Measurements from ENCODE around the gene SYNRG.

The SYNRG gene

DNA sequence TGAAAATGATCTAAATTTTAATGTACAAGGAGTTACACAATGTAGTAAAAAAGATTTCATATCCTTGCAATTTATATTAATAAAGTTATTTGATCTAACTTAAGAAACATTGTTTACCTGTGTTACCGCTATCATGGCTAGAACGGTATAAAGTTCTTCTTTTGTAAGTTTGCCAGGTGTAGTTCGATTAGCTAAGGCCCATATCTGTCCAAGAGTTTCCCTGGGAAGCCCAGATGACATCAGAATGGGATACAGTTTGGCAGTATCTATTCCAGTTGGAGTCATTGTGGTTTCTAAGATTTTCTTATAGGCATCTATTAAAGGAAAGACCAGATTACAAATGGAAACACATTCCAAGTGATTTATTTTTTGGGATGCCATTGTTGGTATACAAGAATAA lies 37.5 kb downstream of the SYNRG start:
- Mint-ChIP-seq H3K36me3 (peaks cover 49% of the 10 kb centered on the region), H3K27ac (no peak overlapping the region), H3K4me1 (peaks cover 2% of the 10 kb centered on the region), H3K9me3 (peaks cover 2% of the 10 kb centered on the region), H3K27me3 (no peaks in the 10 kb centered on the region), H3K4me3 (no peak overlapping the region)
- no peak for ATAC-seq (ENCODE audit: low read depth)
- no peak for DNase-seq (ENCODE audit: low spot score in 2 of 2)

DNA sequence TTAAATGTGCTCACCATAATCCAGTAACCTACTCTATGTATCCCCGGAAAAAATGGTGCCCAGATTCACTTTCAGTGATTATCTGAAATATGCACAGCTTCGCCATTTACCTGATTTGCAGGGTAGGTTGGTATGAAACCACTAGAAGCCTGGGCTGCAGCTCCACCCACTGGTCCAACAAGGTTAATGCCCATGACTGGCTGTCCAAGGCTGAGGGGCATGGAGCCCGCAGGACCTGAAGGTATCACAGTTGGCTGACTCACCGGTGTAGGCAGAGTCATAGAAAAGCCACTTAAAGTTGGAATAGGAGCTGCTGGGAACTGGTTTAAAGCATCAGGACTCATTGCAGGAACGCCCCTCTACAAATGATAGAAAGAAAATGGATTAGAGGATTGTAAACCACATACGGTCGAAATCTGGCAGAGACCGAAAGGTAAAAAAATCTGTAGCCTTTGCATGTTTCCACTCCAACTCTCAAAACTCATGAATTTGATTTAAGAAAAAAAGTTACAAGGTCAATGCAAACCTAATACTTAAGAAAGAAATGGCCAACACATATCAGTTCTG lies 38.6 kb downstream of the SYNRG start:
- DNase-seq (ENCODE audit: low spot score in 2 of 2) (no peak), ATAC-seq (ENCODE audit: low read depth) (no peak)
- no peaks in the 10 kb centered on the region for H3K27me3 Mint-ChIP-seq
- H3K36me3 Mint-ChIP-seq: peaks cover 48% of the 10 kb centered on the region
- peaks cover 2% of the 10 kb centered on the region for H3K4me1 Mint-ChIP-seq
- no peak overlapping the region for H3K27ac Mint-ChIP-seq
- peaks cover 2% of the 10 kb centered on the region for H3K9me3 Mint-ChIP-seq
- no peak overlapping the region for H3K4me3 Mint-ChIP-seq

DNA sequence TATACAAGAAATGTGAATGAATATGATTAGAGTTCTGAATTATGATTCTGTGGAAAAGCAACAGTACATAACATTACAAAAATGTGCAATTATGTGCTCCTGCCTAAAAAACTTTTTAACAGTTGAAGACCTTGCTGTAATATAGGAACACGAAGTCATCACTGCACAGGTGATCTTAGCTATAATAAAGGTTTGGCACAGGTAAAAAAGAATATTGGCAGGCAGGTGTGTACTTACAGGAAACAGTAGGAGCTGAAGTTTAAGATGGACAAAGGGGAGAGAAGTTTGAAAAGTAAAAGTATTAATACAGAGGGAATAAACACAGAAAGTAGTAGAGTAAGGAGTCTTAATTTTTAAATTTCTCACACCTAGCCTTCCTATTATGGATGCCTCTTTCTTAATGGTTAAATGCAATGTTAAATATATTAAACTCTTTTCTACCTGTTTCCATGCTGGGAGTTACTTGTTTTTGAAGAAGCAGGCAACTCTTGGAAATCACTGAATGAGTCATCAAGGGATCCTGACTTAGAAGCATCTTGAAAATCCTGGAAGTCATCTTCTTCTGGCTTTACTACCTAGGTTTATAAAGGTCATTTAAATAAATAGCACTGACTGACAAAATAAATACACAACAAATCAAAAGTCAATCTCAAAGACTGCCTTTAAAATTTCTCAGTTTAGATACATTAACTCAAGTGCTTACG lies 40.7 kb downstream of the SYNRG start:
- no peaks in the 10 kb centered on the region for H3K9me3 Mint-ChIP-seq
- H3K36me3 Mint-ChIP-seq: peaks cover 39% of the 10 kb centered on the region
- H3K27me3 Mint-ChIP-seq: no peaks in the 10 kb centered on the region
- no peak overlapping the region for H3K4me3 Mint-ChIP-seq
- ATAC-seq (ENCODE audit: low read depth) (no peak), DNase-seq (ENCODE audit: low spot score in 2 of 2) (no peak)
- no peaks in the 10 kb centered on the region for H3K4me1 Mint-ChIP-seq
- no peak overlapping the region for H3K27ac Mint-ChIP-seq

DNA sequence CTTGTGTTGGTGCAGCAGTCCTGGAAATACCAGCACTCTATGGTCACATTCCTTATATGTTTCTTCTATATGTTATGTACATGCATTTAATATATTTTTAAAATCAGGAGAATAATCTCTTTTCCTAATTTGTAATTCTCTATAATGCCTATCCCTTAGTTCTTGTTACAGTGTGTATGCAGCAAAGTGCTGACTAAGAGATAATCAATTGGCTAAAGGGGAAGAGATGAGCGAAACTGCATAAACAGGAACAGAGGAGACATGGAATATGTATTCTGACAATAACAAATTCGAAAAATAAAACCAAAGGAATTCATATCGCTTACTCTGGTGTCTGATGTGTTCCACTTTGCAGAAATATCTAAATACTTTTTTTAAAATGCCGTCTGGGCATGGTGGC lies 41.7 kb downstream of the SYNRG start:
- Mint-ChIP-seq H3K4me3 (no peak overlapping the region), H3K27ac (no peak overlapping the region), H3K4me1 (no peaks in the 10 kb centered on the region), H3K9me3 (no peaks in the 10 kb centered on the region), H3K36me3 (peaks cover 31% of the 10 kb centered on the region), H3K27me3 (no peaks in the 10 kb centered on the region)
- no peak for ATAC-seq (ENCODE audit: low read depth)
- no peak for DNase-seq (ENCODE audit: low spot score in 2 of 2)

DNA sequence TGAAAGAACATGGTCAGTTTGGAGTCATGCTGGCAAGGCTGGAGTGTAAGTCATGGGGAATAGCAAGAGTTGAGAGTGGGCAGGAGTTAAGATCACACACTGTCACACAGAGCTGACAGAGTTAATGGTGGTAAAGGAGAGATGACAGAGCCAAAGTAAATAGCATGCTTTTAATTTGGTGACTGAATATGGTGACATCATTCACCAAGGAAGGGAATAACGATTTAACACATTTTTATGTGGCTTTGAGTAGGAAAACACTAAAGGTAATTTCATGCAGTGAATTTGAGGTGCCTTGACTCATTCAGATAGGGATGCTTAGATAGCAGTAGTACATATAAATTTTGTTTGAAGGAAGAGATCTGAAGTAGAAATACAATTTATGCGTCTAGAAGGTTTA lies 42.1 kb downstream of the SYNRG start:
- Mint-ChIP-seq H3K9me3 (no peaks in the 10 kb centered on the region), H3K27me3 (no peaks in the 10 kb centered on the region), H3K27ac (no peak overlapping the region), H3K36me3 (peaks cover 31% of the 10 kb centered on the region), H3K4me1 (no peaks in the 10 kb centered on the region), H3K4me3 (no peak overlapping the region)
- no peak for ATAC-seq (ENCODE audit: low read depth)
- no peak for DNase-seq (ENCODE audit: low spot score in 2 of 2)

DNA sequence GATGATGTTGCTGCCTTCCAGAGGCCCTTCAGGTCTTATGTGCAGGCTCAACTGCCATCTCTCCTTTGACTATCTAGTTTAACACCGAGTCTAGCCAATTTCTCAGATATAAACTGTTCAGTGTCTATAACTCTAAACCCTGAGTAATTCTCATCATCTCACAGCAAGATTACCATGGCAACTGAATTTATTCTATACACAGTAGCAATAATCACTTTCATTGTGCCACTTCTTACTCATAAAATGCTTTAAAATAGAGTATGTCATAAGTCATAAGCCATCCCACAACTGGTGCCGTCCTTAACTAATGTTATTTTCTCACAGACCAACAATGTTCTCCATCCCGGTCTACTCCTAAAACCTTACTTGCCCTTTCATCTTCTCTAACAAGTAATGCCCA lies 45.0 kb downstream of the SYNRG start:
- no peak for ATAC-seq (ENCODE audit: low read depth)
- Mint-ChIP-seq H3K27me3 (no peaks in the 10 kb centered on the region), H3K9me3 (no peaks in the 10 kb centered on the region), H3K4me3 (no peak overlapping the region), H3K27ac (peak overlapping the region; percentile 41), H3K4me1 (no peaks in the 10 kb centered on the region), H3K36me3 (peaks cover 28% of the 10 kb centered on the region)
- DNase-seq (ENCODE audit: low spot score in 2 of 2): no peak

DNA sequence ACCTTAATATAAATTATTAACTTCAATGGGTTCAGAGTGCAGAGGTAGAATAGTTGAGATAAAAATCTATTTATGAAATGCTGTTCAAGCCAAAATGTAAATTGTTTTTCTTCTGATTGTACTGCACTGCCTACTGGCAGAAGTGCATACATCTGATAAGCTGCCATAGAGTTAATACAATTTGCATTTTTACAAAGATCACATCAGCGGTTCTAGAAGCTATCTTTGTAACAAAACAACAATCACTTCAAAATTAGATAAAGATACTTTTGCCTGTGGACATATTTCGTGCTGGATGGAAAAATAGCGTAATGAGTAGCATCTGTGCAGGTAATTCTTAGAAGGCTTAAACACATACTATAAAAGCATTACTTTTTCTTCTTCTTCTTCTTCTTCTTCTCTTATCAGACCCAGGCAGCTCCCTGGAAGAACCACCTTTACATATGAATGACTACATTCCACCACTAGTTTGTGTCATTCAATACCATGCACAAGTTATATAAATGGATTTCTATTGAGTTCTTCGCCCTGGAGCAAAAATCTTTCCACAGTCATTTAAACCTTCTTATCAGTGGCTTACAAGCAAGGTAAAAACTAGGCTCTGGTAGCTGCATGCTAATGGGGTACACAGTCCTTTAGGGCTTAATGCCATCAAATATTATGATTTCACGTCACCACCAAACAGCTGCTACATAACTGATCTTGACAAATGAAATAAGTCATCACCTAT lies 47.0 kb downstream of the SYNRG start:
- Mint-ChIP-seq H3K4me1 (no peaks in the 10 kb centered on the region), H3K9me3 (no peaks in the 10 kb centered on the region), H3K27ac (no peak overlapping the region), H3K36me3 (peaks cover 32% of the 10 kb centered on the region), H3K27me3 (no peaks in the 10 kb centered on the region), H3K4me3 (no peak overlapping the region)
- ATAC-seq (ENCODE audit: low read depth) (no peak), DNase-seq (ENCODE audit: low spot score in 2 of 2) (no peak)

DNA sequence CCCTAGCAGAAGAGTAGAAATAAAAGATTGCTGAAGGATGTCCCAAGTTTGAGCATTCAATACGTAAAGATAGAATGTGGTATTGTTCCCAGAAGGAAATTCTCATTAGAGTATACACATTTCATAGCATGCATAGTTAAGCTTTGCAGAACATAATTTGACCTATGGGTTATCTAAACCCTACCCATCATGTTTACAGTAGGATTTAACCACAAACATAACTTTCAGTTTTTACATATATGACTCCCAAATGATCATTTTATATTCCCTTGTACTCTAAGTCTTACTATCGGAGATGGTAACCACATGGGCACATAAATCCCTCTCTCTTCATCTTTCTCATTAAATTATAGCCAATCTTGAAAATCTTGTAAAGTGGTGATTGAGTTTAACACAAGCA lies 50.9 kb downstream of the SYNRG start:
- DNase-seq (ENCODE audit: low spot score in 2 of 2) (no peak), ATAC-seq (ENCODE audit: low read depth) (no peak)
- Mint-ChIP-seq H3K36me3 (peaks cover 18% of the 10 kb centered on the region), H3K27me3 (no peaks in the 10 kb centered on the region), H3K27ac (peak overlapping the region; percentile 80), H3K4me1 (no peaks in the 10 kb centered on the region), H3K4me3 (no peak overlapping the region), H3K9me3 (no peaks in the 10 kb centered on the region)

DNA sequence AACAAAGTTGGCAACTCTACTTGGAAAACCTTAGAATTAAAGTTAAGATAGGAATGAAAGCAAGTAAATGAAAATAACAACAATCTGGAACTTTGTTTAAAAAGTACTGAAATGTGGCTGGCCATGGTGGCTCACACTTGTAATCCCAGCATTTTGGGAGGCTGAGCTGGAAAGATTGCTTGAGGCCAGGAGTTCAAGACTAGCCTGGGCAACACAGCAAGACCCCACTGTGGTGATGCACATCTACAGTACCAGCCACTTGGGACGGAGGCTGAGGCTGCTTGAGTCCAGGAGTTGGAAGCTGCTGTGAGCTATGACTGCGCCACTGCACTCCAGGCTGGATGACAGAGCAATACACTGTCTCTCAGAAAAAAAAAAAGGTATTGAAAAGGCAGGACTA lies 51.7 kb downstream of the SYNRG start:
- DNase-seq (ENCODE audit: low spot score in 2 of 2) (no peak), ATAC-seq (ENCODE audit: low read depth) (no peak)
- Mint-ChIP-seq H3K27ac (no peak overlapping the region), H3K4me3 (no peak overlapping the region), H3K36me3 (peaks cover 24% of the 10 kb centered on the region), H3K9me3 (no peaks in the 10 kb centered on the region), H3K27me3 (no peaks in the 10 kb centered on the region), H3K4me1 (peaks cover 6% of the 10 kb centered on the region)

DNA sequence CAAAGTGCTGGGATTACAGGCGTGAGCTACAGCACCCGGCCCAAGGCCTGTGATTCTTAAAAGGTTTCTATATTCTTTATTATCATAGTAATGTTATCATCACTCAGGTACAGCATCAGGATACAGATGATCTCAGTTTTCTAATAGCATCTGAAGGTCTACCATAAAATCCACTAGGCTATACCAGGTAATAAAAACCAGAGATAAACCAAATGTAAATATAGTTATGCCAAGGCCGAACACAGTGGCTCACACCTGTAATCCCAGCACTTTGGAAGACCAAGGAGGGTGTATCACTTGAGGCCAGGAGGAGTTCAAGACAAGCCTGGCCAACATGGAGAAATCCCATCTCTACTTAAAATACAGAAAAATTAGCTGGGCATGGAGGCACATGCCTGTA lies 53.8 kb downstream of the SYNRG start:
- Mint-ChIP-seq H3K4me3 (no peak overlapping the region), H3K9me3 (no peaks in the 10 kb centered on the region), H3K27me3 (no peaks in the 10 kb centered on the region), H3K36me3 (peaks cover 25% of the 10 kb centered on the region), H3K4me1 (peaks cover 14% of the 10 kb centered on the region), H3K27ac (no peak overlapping the region)
- ATAC-seq (ENCODE audit: low read depth) (no peak), DNase-seq (ENCODE audit: low spot score in 2 of 2) (no peak)

DNA sequence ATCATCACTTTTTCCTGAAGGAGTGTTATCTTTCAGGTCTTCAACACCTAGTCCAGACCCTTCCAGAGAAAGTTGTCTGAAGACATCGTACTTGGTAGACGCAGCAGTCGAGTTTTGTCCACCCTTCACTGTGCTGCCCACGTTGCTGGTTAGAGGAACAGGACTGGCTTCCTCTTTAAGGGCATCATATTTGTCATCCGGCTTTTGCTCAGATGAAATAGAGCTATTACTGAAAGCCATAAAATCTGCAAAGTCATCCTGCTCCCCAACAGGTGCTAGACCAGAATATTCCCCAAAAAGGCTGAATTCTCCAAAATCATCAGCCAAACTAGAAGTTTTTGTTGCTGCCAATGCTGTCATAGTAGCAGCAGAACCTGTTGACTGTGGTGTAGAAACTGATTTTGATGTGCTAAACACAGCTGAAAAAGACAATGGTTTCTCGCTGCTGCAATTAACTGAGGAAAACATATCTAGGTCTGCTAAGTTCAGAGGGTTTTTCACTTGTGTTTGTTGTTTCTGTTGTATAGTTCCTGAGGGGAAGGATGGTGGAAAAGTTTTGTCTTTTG lies 55.7 kb downstream of the SYNRG start:
- Mint-ChIP-seq H3K4me3 (no peak overlapping the region), H3K27ac (peak overlapping the region; percentile 73), H3K27me3 (no peaks in the 10 kb centered on the region), H3K4me1 (peaks cover 20% of the 10 kb centered on the region), H3K36me3 (peaks cover 21% of the 10 kb centered on the region), H3K9me3 (no peaks in the 10 kb centered on the region)
- DNase-seq (ENCODE audit: low spot score in 2 of 2): no peak
- ATAC-seq (ENCODE audit: low read depth): no peak

DNA sequence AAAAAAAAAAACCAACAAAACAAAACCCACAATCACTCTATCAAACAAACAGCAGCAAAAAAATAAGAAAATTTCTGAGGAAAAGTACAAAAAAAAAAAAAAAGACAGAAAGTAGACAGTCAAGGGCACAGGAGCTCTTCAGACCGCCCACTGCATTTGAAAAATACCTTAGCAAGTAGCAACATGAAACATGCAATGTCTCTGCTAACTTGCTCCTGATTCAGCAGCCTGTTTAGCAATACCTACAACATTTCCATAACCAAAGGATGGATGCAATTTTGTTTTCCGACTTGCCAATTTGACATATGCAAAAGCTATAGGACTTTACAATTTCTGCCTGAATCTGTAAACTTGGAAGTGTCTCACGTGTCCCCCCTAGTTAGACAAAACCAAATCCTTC lies 57.4 kb downstream of the SYNRG start:
- ATAC-seq (ENCODE audit: low read depth): no peak
- Mint-ChIP-seq H3K36me3 (peaks cover 15% of the 10 kb centered on the region), H3K9me3 (no peaks in the 10 kb centered on the region), H3K27me3 (no peaks in the 10 kb centered on the region), H3K27ac (no peak overlapping the region), H3K4me3 (no peak overlapping the region), H3K4me1 (peaks cover 21% of the 10 kb centered on the region)
- DNase-seq (ENCODE audit: low spot score in 2 of 2): no peak

DNA sequence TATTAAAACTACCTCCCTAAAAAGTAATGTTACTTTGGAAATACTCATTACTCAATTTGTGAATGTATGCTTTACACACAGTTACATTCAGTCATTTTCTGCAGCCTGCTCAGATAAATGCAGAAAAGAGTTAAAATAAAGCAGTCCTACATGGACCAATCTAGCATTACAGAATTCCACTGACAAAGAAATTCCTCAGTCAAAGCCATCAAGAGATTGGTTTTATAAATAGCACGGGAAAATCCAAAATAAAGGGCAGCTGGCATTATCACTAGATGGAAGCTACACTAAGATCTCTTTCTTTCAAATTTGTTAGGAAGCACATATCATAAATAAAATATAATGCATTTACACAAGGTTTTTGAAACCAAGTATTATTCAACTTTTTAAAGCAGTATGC lies 61.2 kb downstream of the SYNRG start:
- Mint-ChIP-seq H3K36me3 (peaks cover 11% of the 10 kb centered on the region), H3K4me1 (peaks cover 22% of the 10 kb centered on the region), H3K9me3 (no peaks in the 10 kb centered on the region), H3K27ac (no peak overlapping the region), H3K4me3 (no peak overlapping the region), H3K27me3 (no peaks in the 10 kb centered on the region)
- ATAC-seq (ENCODE audit: low read depth) (no peak), DNase-seq (ENCODE audit: low spot score in 2 of 2) (no peak)

DNA sequence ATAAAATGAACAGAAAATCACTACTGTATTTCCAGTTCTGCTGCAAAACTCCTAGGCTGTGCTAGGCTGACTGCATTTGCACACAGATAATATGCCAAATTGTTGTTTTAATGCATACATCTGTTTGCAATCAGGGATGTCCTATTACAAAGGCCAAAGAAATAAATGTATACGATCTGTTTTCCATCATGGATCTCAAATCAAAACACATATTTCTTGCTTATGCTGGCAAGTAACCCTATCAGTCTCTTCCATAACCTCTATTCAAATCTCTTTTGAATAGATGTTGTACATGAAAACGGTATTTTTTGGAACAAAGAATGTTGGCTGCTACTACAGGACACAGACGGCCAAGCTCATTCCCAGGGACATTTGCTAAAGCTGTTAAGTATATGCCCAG lies 62.9 kb downstream of the SYNRG start:
- ATAC-seq (ENCODE audit: low read depth) (no peak), DNase-seq (ENCODE audit: low spot score in 2 of 2) (no peak)
- H3K4me3 Mint-ChIP-seq: no peak overlapping the region
- H3K9me3 Mint-ChIP-seq: no peaks in the 10 kb centered on the region
- peaks cover 13% of the 10 kb centered on the region for H3K4me1 Mint-ChIP-seq
- peaks cover 12% of the 10 kb centered on the region for H3K36me3 Mint-ChIP-seq
- H3K27ac Mint-ChIP-seq: no peak overlapping the region
- H3K27me3 Mint-ChIP-seq: no peaks in the 10 kb centered on the region
